Testis (tissue), 3 donors: ENCODE data around the gene MACROH2A1. TPM values are rescaled to one million over a fixed set of nuclear protein-coding genes. Genes with fewer than 3 reads are reported as not detected.

Source experiments
- DNase-seq: peaks from one replicate; pipeline ENCODE4 v3.0.0-alpha.2; 2019
- H3K27ac ChIP-seq, 2 donors: fragments of 200-600 bp; sonication (generic); one replicate each; pipeline ENCODE4 v1.5.1; 2019
- H3K27me3 ChIP-seq: fragments of 200-600 bp; sonication (generic); one replicate; pipeline ENCODE4 v1.5.1; 2019
- H3K36me3 ChIP-seq: fragments of 200-600 bp; sonication (generic); one replicate; pipeline ENCODE4 v1.5.1; 2017; ENCODE audit warnings: low read depth; ENCODE audit errors: missing control alignments
- H3K4me1 ChIP-seq: fragments of 200-600 bp; sonication (generic); one replicate; pipeline ENCODE4 v1.5.1; 2019
- H3K4me3 ChIP-seq, 2 donors: fragments of 200-600 bp; sonication (generic); one replicate each; pipeline ENCODE4 v1.5.1; 2017 to 2019
- H3K9me3 ChIP-seq: fragments of 200-600 bp; sonication (generic); one replicate; pipeline ENCODE4 v1.5.1; 2017
- POLR2A ChIP-seq: fragments of 450-650 bp; IDR thresholded peaks from one replicate; pipeline ENCODE4 v1.6.1; 2017; ENCODE audit warnings: antibody characterized with exemption, mild to moderate bottlenecking, moderate library complexity
- WGBS, 2 donors: methylation state at CpG; one replicate each; pipeline ENCODE4 v1.1.5; 2018; 5-methylcytosine and 5-hydroxymethylcytosine counted together
- intact Hi-C: fragments of 100-400 bp; cut with DNase I; formaldehyde crosslinking; loops from one replicate; pipeline ENCODE4 v1.15.1; 2023; ENCODE audit warnings: low total_unique reads
- polyA plus RNA-seq: library from polyadenylated mRNA; stranded (reverse); fragments of 350-450 nt; fragmentation: Illumina TruSeq; extraction: RNeasy Lipid Tissue Mini Kit (QIAGEN cat#74804); gene quantifications from one replicate; pipeline ENCODE4 v1.2.3, GENCODE V29; 2014; ENCODE audit warnings: low read depth, low replicate concordance; ENCODE audit not compliant: insufficient read depth
- total RNA-seq, 2 donors: library from RNA; depleted of rRNA; stranded (reverse); fragments of >200 nt; gene quantifications; one replicate each; pipeline ENCODE4 v1.2.3, GENCODE V29; 2016
- TF ChIP-seq, protein P1 (sequence below), 3 experiments: fragments of 450-650 bp in 2 of 3; fragments of 200-600 bp in 1 of 3; sonication (generic) in 1 of 3; IDR thresholded peaks; one replicate each; pipeline ENCODE4 v1.5.1; 2016 to 2019; ENCODE audit warnings: antibody characterized with exemption in 3 of 3, mild to moderate bottlenecking in 2 of 3, moderate library complexity in 1 of 3

The MACROH2A1 gene
- total and polyA plus RNA-seq, 3 donors from 2014 or later: 92.9 to 191 (median 178) TPM

- Histone ChIP-seq H3K27me3 (no peaks in the 10 kb centered on the region), H3K27ac (no peak overlapping the region), H3K4me3 (no peak overlapping the region), H3K36me3 (no peaks in the 10 kb centered on the region), H3K9me3 (no peaks in the 10 kb centered on the region), H3K4me1 (no peaks in the 10 kb centered on the region)
- intact Hi-C loops: no loop called here
- WGBS, 2 donors: 91 to 93% methylated on average over 3 of the region's 3 CpGs
- DNase-seq: no peak
- TF ChIP-seq POLR2A: no peak
- TF ChIP-seq, protein P1, sequence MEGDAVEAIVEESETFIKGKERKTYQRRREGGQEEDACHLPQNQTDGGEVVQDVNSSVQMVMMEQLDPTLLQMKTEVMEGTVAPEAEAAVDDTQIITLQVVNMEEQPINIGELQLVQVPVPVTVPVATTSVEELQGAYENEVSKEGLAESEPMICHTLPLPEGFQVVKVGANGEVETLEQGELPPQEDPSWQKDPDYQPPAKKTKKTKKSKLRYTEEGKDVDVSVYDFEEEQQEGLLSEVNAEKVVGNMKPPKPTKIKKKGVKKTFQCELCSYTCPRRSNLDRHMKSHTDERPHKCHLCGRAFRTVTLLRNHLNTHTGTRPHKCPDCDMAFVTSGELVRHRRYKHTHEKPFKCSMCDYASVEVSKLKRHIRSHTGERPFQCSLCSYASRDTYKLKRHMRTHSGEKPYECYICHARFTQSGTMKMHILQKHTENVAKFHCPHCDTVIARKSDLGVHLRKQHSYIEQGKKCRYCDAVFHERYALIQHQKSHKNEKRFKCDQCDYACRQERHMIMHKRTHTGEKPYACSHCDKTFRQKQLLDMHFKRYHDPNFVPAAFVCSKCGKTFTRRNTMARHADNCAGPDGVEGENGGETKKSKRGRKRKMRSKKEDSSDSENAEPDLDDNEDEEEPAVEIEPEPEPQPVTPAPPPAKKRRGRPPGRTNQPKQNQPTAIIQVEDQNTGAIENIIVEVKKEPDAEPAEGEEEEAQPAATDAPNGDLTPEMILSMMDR (IDR thresholded peaks at IDR 0.05): no peak
Measured at GRCh38 chr5:135344349-135344748, 54.7 kb downstream of the MACROH2A1 start.

GRCh38 chr5:135343413-135343812 lies 55.6 kb downstream of the MACROH2A1 start:
- intact Hi-C loops: no loop called here
- Histone ChIP-seq H3K27me3 (no peaks in the 10 kb centered on the region), H3K4me1 (no peaks in the 10 kb centered on the region), H3K4me3 (no peak overlapping the region), H3K9me3 (no peaks in the 10 kb centered on the region), H3K27ac (no peak overlapping the region), H3K36me3 (no peaks in the 10 kb centered on the region)
- TF ChIP-seq POLR2A: no peak
- TF ChIP-seq, protein P1 (IDR thresholded peaks at IDR 0.05): no peak
- no peak for DNase-seq
- WGBS, 2 donors: 78 to 83% methylated on average over 10 of the region's 10 CpGs

DNA sequence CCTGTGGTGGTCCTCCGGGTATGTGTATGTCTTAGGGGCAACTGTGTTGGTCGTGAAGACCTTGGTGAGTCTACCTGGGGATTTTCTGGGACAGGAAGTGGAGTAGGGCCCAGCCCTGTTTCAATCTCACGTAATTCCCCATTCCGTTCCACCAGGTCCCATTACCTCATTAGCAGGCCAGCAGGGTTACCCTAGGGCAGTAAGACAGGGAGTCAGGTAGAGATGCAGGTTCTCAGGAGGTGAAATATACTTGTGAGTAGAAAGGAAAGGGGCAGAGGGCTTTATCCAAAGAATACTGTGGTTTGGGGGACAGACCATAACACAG lies 56.5 kb downstream of the MACROH2A1 start:
- no peaks in the 10 kb centered on the region for H3K9me3 ChIP-seq
- H3K4me1 ChIP-seq: no peaks in the 10 kb centered on the region
- no peak overlapping the region for H3K27ac ChIP-seq
- intact Hi-C loops: no loop called here
- no peak for DNase-seq
- WGBS, 2 donors: 95 to 96% methylated on average over 4 of the region's 4 CpGs
- no peaks in the 10 kb centered on the region for H3K36me3 ChIP-seq
- H3K4me3 ChIP-seq: no peak overlapping the region
- TF ChIP-seq, protein P1 (IDR thresholded peaks at IDR 0.05): no peak
- TF ChIP-seq POLR2A: no peak
- no peaks in the 10 kb centered on the region for H3K27me3 ChIP-seq

DNA sequence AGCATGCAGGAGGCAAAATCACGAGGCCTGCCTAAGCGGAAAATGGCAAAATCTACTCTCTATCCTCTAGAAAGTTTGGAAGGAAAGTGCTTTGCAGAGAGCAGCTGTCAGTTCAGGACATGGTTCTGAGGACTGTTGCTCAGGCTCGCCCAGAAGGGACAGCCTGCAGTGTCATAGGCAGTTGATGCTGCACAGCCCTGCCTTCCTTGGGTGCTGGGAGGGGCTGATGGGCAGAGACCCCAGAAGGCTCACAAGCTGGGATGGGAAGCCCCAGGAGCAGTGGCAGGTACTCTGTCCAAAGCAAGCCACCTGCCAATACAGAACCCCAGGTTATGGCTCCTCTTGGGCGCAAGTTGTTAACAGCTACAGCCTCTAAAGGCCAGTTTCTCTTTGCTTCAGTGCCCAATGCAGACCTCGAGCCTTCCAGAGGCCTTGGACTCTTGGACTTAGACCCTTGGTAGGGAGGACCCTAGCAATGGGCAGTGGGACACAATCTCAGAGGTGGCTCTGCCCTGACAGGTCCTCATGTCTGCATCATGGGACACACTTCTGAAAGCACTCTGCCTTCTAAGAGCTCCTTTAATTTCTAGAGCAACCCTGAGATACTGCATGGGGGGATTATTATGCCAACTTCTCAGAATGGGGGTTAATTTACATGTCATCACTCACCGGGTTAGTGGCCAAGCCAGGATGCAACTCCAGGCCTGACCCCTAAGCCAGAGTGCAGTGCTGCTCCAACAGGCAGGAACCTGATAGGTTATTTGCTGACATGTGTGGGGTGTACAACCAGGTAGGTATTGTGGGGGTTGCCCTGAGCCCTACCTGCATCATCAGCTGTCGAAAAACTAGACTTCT lies 57.1 kb downstream of the MACROH2A1 start:
- intact Hi-C loops: no loop called here
- no peak for DNase-seq
- WGBS, 2 donors: 95 to 100% methylated on average over 1 to 7 of the region's 7 CpGs

More for the DNA sequence above, 57.1 kb downstream of the MACROH2A1 start:
- Histone ChIP-seq H3K36me3 (no peaks in the 10 kb centered on the region), H3K4me3 (no peak overlapping the region), H3K27ac (no peak overlapping the region), H3K9me3 (no peaks in the 10 kb centered on the region), H3K4me1 (no peaks in the 10 kb centered on the region), H3K27me3 (no peaks in the 10 kb centered on the region)
- TF ChIP-seq POLR2A: no peak
- TF ChIP-seq, protein P1 (IDR thresholded peaks at IDR 0.05): no peak
